Gastrocnemius medialis (tissue), 4 donors: ENCODE measurements around the gene SLX4. TPM values are rescaled to one million over a fixed set of nuclear protein-coding genes. Genes with fewer than 3 reads are reported as not detected.

Source experiments
- ATAC-seq, 2 donors: fragments of 150-250 bp; one replicate each; pipeline ENCODE4 v1.9.1; 2016
- DNase-seq, 2 donors: peaks; one replicate each; pipeline ENCODE4 v3.0.0-alpha.2; 2019
- H3K27ac ChIP-seq, 4 donors: fragments of 200-600 bp; sonication (generic); 1 replicate in 1 of 4; 2 replicates in 3 of 4; pipeline ENCODE4 v1.5.1; 2016 to 2018; ENCODE audit warnings: mild to moderate bottlenecking in 2 of 4, moderate library complexity in 1 of 4
- H3K27me3 ChIP-seq, 3 donors: fragments of 200-600 bp; sonication (generic) in 2 of 3; 1 replicate in 1 of 3; 2 replicates in 2 of 3; pipeline versions ENCODE4 v1.5.1 to v1.6.0; 2016 to 2019; ENCODE audit warnings: mild to moderate bottlenecking in 1 of 3, moderate library complexity in 1 of 3
- H3K36me3 ChIP-seq, 2 donors: fragments of 200-600 bp; sonication (generic) in 1 of 2; one replicate each; pipeline ENCODE4 v1.5.1; 2017 to 2018
- H3K4me1 ChIP-seq, 2 donors: fragments of 200-600 bp; sonication (generic) in 1 of 2; one replicate each; pipeline ENCODE4 v1.5.1; 2016 to 2017; ENCODE audit warnings: mild to moderate bottlenecking in 2 of 2
- H3K4me3 ChIP-seq, 4 donors: fragments of 200-600 bp; sonication (generic) in 3 of 4; 1 replicate in 1 of 4; 2 replicates in 3 of 4; pipeline ENCODE4 v1.5.1; 2016 to 2019; ENCODE audit warnings: mild to moderate bottlenecking in 2 of 4
- H3K9me3 ChIP-seq, 3 donors: fragments of 200-600 bp; sonication (generic) in 2 of 3; 1 replicate in 1 of 3; 2 replicates in 2 of 3; pipeline ENCODE4 v1.5.1; 2016 to 2019
- CTCF ChIP-seq, 5 experiments: fragments of 450-650 bp in 3 of 5; fragments of 200-600 bp in 2 of 5; sonication (generic) in 2 of 5; IDR thresholded peaks in 4 of 5; conservative IDR thresholded peaks in 1 of 5; 1 replicate in 4 of 5; 2 replicates in 1 of 5; pipeline ENCODE4 v1.5.1; 2016 to 2019; ENCODE audit warnings: antibody characterized with exemption in 5 of 5, mild to moderate bottlenecking in 3 of 5, moderate library complexity in 3 of 5
- POLR2A ChIP-seq, 2 donors: fragments of 450-650 bp; IDR thresholded peaks; one replicate each; pipeline ENCODE4 v1.6.1; 2017; ENCODE audit warnings: antibody characterized with exemption in 2 of 2, mild to moderate bottlenecking in 2 of 2, moderate library complexity in 2 of 2
- in situ Hi-C, 4 donors: fragments of 200-750 bp; cut with MboI; loops; one replicate each; pipeline versions ENCODE4 v1.15.0 to v1.8.0; 2017; ENCODE audit warnings: low sequenced_read_pairs in 4 of 4
- intact Hi-C: fragments of 100-400 bp; cut with DNase I; formaldehyde crosslinking; loops from one replicate; pipeline ENCODE4 v1.15.1; 2023; ENCODE audit warnings: low total_unique reads
- total RNA-seq, 4 donors: library from RNA; depleted of rRNA; stranded (reverse); fragments of >200 nt; gene quantifications; one replicate each; pipeline versions ENCODE4 v1.1.0 to v1.2.3, GENCODE V29; 2016

The SLX4 gene
- total RNA-seq, 4 donors from 2014 or later = 1.8 to 3.6 (median 2.8) TPM

GRCh38 chr16:3640632-3641501, 29.5 kb upstream of the SLX4 start:
- no peaks in the 10 kb centered on the region for H3K9me3 ChIP-seq
- ATAC-seq (no peak), DNase-seq (no peak)
- no peak for TF ChIP-seq POLR2A (IDR thresholded peaks at IDR 0.05)
- TF ChIP-seq CTCF (IDR thresholded peaks at IDR 0.05 in 4 of 5, conservative IDR thresholded peaks at IDR 0.05 in 1 of 5) = no peak
- H3K27ac ChIP-seq = no peak overlapping the region
- H3K27me3 ChIP-seq = no peaks in the 10 kb centered on the region
- no peak overlapping the region for H3K4me3 ChIP-seq
- in situ Hi-C loops = no loop called here
- H3K4me1 ChIP-seq = peaks cover 3 to 5% of the 10 kb centered on the region in 2 donors
- intact Hi-C loops = no loop called here
- no peaks in the 10 kb centered on the region for H3K36me3 ChIP-seq

- in situ Hi-C loops (no loop called here), intact Hi-C loops (no loop called here)
- H3K4me3 ChIP-seq = no peak overlapping the region
- no peak overlapping the region for H3K27ac ChIP-seq
- DNase-seq = no peak
- TF ChIP-seq POLR2A (IDR thresholded peaks at IDR 0.05) (no peak), CTCF (IDR thresholded peaks at IDR 0.05 in 4 of 5, conservative IDR thresholded peaks at IDR 0.05 in 1 of 5) (no peak)
- H3K36me3 ChIP-seq = no peaks in the 10 kb centered on the region
- ATAC-seq = no peak
- no peaks in the 10 kb centered on the region for H3K9me3 ChIP-seq
- no peaks in the 10 kb centered on the region for H3K27me3 ChIP-seq
- no peaks in the 10 kb centered on the region for H3K4me1 ChIP-seq
These were observed 28.8 kb upstream of the SLX4 start for GRCh38 chr16:3640207-3640606.

- Histone ChIP-seq H3K4me1 (no peaks in the 10 kb centered on the region), H3K36me3 (no peaks in the 10 kb centered on the region), H3K27me3 (no peaks in the 10 kb centered on the region), H3K4me3 (no peak overlapping the region), H3K27ac (no peak overlapping the region), H3K9me3 (no peaks in the 10 kb centered on the region)
- in situ Hi-C loops (no loop called here), intact Hi-C loops (no loop called here)
- no peak for ATAC-seq
- TF ChIP-seq CTCF (IDR thresholded peaks at IDR 0.05 in 4 of 5, conservative IDR thresholded peaks at IDR 0.05 in 1 of 5) (no peak), POLR2A (IDR thresholded peaks at IDR 0.05) (no peak)
- DNase-seq = no peak
These were observed 27.7 kb upstream of the SLX4 start for GRCh38 chr16:3638916-3639644.

- no peak for TF ChIP-seq CTCF (IDR thresholded peaks at IDR 0.05 in 4 of 5, conservative IDR thresholded peaks at IDR 0.05 in 1 of 5)
- Histone ChIP-seq H3K4me1 (no peaks in the 10 kb centered on the region), H3K36me3 (no peaks in the 10 kb centered on the region), H3K27me3 (no peaks in the 10 kb centered on the region), H3K9me3 (no peaks in the 10 kb centered on the region), H3K27ac (no peak overlapping the region), H3K4me3 (no peak overlapping the region)
- ATAC-seq = no peak
- in situ Hi-C loops (no loop called here), intact Hi-C loops (no loop called here)
- DNase-seq = no peak
These were observed 26.0 kb upstream of the SLX4 start for GRCh38 chr16:3637371-3637923.
